ENCODE data around the gene DPP6.

DNA sequence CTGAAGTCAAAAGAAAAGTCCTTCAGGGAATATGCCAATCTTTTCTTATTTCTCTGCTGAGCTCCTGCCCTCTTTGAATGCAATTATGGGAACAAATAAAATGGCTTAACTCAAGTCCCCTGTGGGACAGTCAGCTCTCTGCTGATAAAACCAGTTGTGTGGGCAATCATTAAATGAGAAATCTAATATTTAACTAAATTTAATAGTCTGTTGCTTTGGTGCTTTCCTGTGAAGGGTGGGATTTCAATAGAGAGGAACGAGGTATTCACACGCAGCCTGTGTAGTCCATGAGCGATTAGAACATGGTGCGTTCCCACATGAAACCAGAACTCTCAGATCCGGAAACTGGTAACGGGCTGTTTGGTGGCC lies 812.3 kb downstream of the DPP6 start:
- TF ChIP-seq, protein P1, sequence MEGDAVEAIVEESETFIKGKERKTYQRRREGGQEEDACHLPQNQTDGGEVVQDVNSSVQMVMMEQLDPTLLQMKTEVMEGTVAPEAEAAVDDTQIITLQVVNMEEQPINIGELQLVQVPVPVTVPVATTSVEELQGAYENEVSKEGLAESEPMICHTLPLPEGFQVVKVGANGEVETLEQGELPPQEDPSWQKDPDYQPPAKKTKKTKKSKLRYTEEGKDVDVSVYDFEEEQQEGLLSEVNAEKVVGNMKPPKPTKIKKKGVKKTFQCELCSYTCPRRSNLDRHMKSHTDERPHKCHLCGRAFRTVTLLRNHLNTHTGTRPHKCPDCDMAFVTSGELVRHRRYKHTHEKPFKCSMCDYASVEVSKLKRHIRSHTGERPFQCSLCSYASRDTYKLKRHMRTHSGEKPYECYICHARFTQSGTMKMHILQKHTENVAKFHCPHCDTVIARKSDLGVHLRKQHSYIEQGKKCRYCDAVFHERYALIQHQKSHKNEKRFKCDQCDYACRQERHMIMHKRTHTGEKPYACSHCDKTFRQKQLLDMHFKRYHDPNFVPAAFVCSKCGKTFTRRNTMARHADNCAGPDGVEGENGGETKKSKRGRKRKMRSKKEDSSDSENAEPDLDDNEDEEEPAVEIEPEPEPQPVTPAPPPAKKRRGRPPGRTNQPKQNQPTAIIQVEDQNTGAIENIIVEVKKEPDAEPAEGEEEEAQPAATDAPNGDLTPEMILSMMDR (conservative IDR thresholded peaks at IDR 0.05; ENCODE audit: low read length): no peak
- no peak for TF ChIP-seq EZH2phosphoT487 (IDR thresholded peaks at IDR 0.05; ENCODE audit: borderline replicate concordance, low read depth, low read length)
